ENCODE results near the gene LANCL3. TPM values are rescaled to one million over a fixed set of nuclear protein-coding genes. Genes with fewer than 3 reads are reported as not detected.

The LANCL3 gene
- total RNA-seq, 2 experiments from 2014 or later = 0.05 to 0.11 TPM

DNA sequence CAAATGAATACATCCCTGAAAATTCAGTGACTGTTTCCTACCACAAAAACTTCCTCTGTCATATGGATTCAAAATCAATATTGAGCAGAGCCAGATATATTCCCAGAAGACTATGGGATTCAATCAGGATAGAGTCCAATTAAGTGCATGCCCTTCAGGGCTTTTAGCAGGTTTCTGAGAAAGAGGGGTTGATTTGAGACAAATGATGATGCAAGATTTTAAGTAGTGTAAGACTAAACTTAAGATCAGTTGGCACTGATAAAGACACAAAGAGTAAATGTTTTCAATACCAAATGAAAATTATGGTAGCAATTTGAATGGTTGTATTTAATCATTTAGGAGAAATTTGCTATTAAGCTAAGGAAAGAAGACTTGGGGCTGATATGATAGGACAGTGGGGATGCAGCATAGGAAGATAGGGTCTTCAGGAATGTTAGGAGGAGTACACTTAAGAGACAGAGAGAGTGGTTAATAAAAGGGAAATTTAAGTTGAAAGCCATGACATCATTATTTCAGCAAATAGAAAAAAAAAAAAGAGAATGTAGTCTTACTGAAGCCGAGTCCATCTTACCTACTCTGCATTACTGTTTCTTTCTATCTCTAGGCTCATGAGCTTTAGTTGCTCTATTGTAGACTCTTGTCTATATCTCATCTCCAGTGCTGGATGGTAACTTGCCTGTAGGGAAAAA is 82.1 kb downstream of the LANCL3 start:
- Histone ChIP-seq H3K36me3 (ENCODE audit: insufficient read depth, low read length) (no peaks in the 10 kb centered on the region), H3K27ac (ENCODE audit: low read depth in 1 of 2, low read length in 2 of 2) (no peak overlapping the region), H3K4me1 (ENCODE audit: insufficient read depth, low read length) (no peaks in the 10 kb centered on the region), H3K27me3 (ENCODE audit: control insufficient read depth in 1 of 2, insufficient read depth in 2 of 2, low read length in 2 of 2) (no peaks in the 10 kb centered on the region), H3K9me3 (ENCODE audit: control insufficient read depth in 1 of 2, insufficient read depth in 1 of 2, low read length in 2 of 2) (no peaks in the 10 kb centered on the region), H3K4me3 (ENCODE audit: low read length) (no peak overlapping the region)
- Mint-ChIP-seq H3K27ac (no peak overlapping the region), H3K9me3 (no peaks in the 10 kb centered on the region), H3K27me3 (no peaks in the 10 kb centered on the region), H3K4me3 (no peak overlapping the region), H3K4me1 (ENCODE audit: low read depth) (no peaks in the 10 kb centered on the region), H3K36me3 (ENCODE audit: low read depth) (no peaks in the 10 kb centered on the region)
- ATAC-seq (ENCODE audit: poor library complexity) = no peak
- no peak for DNase-seq
- ChIA-PET POLR2A (no interaction called here), CTCF (no interaction called here)
- TF ChIP-seq CTCF (IDR thresholded peaks at IDR 0.05) = no peak
- intact Hi-C loops (cut with DNase I, micrococcal nuclease) = no loop called here

DNA sequence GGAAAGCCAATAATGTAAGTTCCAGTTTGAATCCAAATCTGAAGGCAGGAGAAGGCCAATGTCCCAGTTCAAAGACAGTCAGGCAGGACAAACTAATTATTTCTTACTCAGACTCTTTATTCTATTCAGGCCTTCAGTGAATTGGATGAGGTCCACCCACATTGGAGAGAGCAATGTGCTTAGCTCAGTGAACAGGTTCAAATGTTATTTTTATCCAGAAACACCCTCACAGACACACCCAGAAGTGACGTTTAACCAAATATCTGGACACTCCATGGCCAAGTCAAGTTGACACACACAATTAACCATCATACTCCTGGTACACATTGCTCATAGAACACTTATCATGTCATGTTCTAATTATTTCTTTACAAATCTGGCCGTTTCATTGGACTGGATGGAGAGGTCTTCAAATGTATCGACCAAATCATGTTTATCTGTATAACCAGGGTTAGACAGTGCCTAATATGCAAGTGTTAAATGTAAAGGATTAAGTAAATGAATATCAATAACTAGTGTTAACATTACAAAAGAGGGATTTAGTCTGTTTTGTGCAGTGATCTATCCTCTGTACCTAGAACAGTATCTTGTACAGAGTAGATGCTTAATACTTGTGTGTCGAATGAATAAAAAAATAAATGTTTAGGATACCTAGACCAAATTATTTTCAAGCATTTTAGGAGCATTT is 87.0 kb downstream of the LANCL3 start:
- Histone ChIP-seq H3K9me3 (ENCODE audit: control insufficient read depth in 1 of 2, insufficient read depth in 1 of 2, low read length in 2 of 2) (no peaks in the 10 kb centered on the region), H3K36me3 (ENCODE audit: insufficient read depth, low read length) (no peaks in the 10 kb centered on the region), H3K4me3 (ENCODE audit: low read length) (no peak overlapping the region), H3K27me3 (ENCODE audit: control insufficient read depth in 1 of 2, insufficient read depth in 2 of 2, low read length in 2 of 2) (no peaks in the 10 kb centered on the region), H3K4me1 (ENCODE audit: insufficient read depth, low read length) (no peaks in the 10 kb centered on the region), H3K27ac (ENCODE audit: low read depth in 1 of 2, low read length in 2 of 2) (no peak overlapping the region)
- no peaks in the 10 kb centered on the region for H3K27me3 Mint-ChIP-seq
- ATAC-seq (ENCODE audit: poor library complexity) (no peak), DNase-seq (no peak)
- no peak overlapping the region for H3K27ac Mint-ChIP-seq
- intact Hi-C loops (cut with DNase I, micrococcal nuclease) = no loop called here
- no peak overlapping the region for H3K4me3 Mint-ChIP-seq
- H3K36me3 Mint-ChIP-seq (ENCODE audit: low read depth) = no peaks in the 10 kb centered on the region
- ChIA-PET POLR2A (no interaction called here), CTCF (no interaction called here)
- no peaks in the 10 kb centered on the region for H3K9me3 Mint-ChIP-seq
- TF ChIP-seq CTCF (IDR thresholded peaks at IDR 0.05) = no peak
- no peaks in the 10 kb centered on the region for H3K4me1 Mint-ChIP-seq (ENCODE audit: low read depth)

DNA sequence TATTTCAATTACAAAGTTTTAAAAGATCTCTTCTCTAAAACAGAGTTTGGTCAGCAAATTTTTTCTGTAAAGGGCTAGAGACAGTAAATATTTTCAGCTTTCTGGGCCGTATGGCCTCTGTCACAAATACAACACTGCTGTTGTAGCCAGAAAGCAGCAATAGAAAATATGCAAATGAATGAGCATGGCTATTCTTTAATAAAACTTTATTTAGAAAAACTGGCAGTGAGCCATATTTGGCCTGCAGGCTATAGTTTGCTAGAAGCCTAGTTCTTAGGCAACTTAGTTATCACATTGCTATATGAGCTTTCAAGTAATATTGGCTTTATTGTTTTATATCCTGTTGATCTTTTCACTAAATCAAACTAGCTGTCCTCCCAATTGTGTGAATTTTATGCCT is 87.6 kb downstream of the LANCL3 start:
- Histone ChIP-seq H3K9me3 (ENCODE audit: control insufficient read depth in 1 of 2, insufficient read depth in 1 of 2, low read length in 2 of 2) (no peaks in the 10 kb centered on the region), H3K4me3 (ENCODE audit: low read length) (no peak overlapping the region), H3K36me3 (ENCODE audit: insufficient read depth, low read length) (no peaks in the 10 kb centered on the region), H3K4me1 (ENCODE audit: insufficient read depth, low read length) (no peaks in the 10 kb centered on the region), H3K27me3 (ENCODE audit: control insufficient read depth in 1 of 2, insufficient read depth in 2 of 2, low read length in 2 of 2) (no peaks in the 10 kb centered on the region), H3K27ac (ENCODE audit: low read depth in 1 of 2, low read length in 2 of 2) (no peak overlapping the region)
- Mint-ChIP-seq H3K4me1 (ENCODE audit: low read depth) (no peaks in the 10 kb centered on the region), H3K9me3 (no peaks in the 10 kb centered on the region), H3K27ac (no peak overlapping the region), H3K27me3 (no peaks in the 10 kb centered on the region), H3K36me3 (ENCODE audit: low read depth) (no peaks in the 10 kb centered on the region), H3K4me3 (no peak overlapping the region)
- ChIA-PET CTCF (no interaction called here), POLR2A (no interaction called here)
- TF ChIP-seq CTCF (IDR thresholded peaks at IDR 0.05) = no peak
- no peak for DNase-seq
- intact Hi-C loops (cut with DNase I, micrococcal nuclease) = no loop called here
- ATAC-seq (ENCODE audit: poor library complexity) = no peak

All from CD4-positive, alpha-beta T cell (primary cell).